K562 (cell line): ENCODE results near the gene AK5. TPM values are rescaled to one million over a fixed set of nuclear protein-coding genes. Genes with fewer than 3 reads are reported as not detected.

ENCODE experiments used
- ATAC-seq: fragments of 200-7000 bp; cut with Tn5 transposase; 3 replicates; pipeline ENCODE4 v1.9.1; 2020; ENCODE audit warnings: moderate library complexity
- BruUV-seq: library from RNA; stranded (reverse); fragments of 400-500 nt; replicated peaks from 2 replicates; lab custom pipeline; 2021; lab: Mats Ljungman, UMichigan
- CTCF ChIA-PET: fragments of 300-600 bp; formaldehyde crosslinking; extraction: SDS; loops from one replicate; lab custom pipeline; 2021; ENCODE audit warnings: low intra/inter-chr PET ratio; lab: Yijun Ruan, JAX
- POLR2A ChIA-PET: fragments of 300-600, 350-650 bp; sonication (Branson Sonifier 250); formaldehyde crosslinking; extraction: SDS; loops from one replicate; lab custom pipeline; 2021; ENCODE audit warnings: antibody characterized with exemption, inconsistent platforms; lab: Yijun Ruan, JAX
- DNase-seq, 4 experiments: peaks; one replicate each; pipeline versions ENCODE4 v3.0.0 to v3.0.0-alpha.2; 2011 to 2018; ENCODE audit warnings: low spot score in 3 of 4, mixed read lengths in 3 of 4; ENCODE audit errors: extremely low read depth in 1 of 4
- FAIRE-seq: peaks from 2 replicates; lab custom pipeline; 2011; peaks lifted over from hg19 to GRCh38; lab: Jason Lieb, UNC
- H2AFZ ChIP-seq: 2 replicates; pipeline ENCODE4 v1.6.0; 2011; ENCODE audit warnings: low read depth, low read length, control low read depth, inconsistent platforms
- H3K27ac ChIP-seq: fragments of 200-600 bp; 3 replicates; pipeline ENCODE4 v1.8.0; 2011; ENCODE audit warnings: low read depth, mild to moderate bottlenecking, control low read depth, inconsistent platforms, low read length, moderate library complexity, mixed read lengths; ENCODE audit errors: extremely low read depth
- H3K27me3 ChIP-seq, 2 experiments: fragments of 300-600 bp in 1 of 2; 2 replicates in 1 of 2; 3 replicates in 1 of 2; pipeline versions ENCODE4 v1.6.0 to v1.8.0; 2011; ENCODE audit warnings: inconsistent platforms in 2 of 2, low read length in 2 of 2, mild to moderate bottlenecking in 1 of 2, mixed read lengths in 1 of 2, moderate library complexity in 1 of 2; ENCODE audit not compliant: control insufficient read depth in 2 of 2, insufficient read depth in 2 of 2
- H3K36me3 ChIP-seq: fragments of 300-600 bp; 3 replicates; pipeline ENCODE4 v1.8.0; 2011; ENCODE audit warnings: mild to moderate bottlenecking, low read length, inconsistent platforms; ENCODE audit not compliant: control insufficient read depth, insufficient read depth
- H3K4me1 ChIP-seq, 2 experiments: fragments of 200-600 bp in 1 of 2; replicated peaks in 1 of 2; 2 replicates in 1 of 2; 3 replicates in 1 of 2; pipeline versions ENCODE4 v1.5.1 to v1.8.0; 2011; ENCODE audit warnings: inconsistent platforms in 2 of 2, low read length in 2 of 2, mild to moderate bottlenecking in 1 of 2, mixed read lengths in 1 of 2, moderate library complexity in 1 of 2; ENCODE audit not compliant: control insufficient read depth in 2 of 2, insufficient read depth in 2 of 2
- H3K4me2 ChIP-seq: 2 replicates; pipeline ENCODE4 v1.6.1; 2011; ENCODE audit warnings: low read length, control low read depth, inconsistent platforms, mixed read lengths; ENCODE audit not compliant: insufficient read depth
- H3K4me3 ChIP-seq: fragments of 200-600 bp; sonication (generic), shearing (Covaris generic); 2 replicates; pipeline ENCODE4 v1.5.1; 2016; ENCODE audit warnings: control low read depth, inconsistent platforms
- H3K79me2 ChIP-seq: fragments of 200-600 bp; 3 replicates; pipeline ENCODE4 v1.8.0; 2011; ENCODE audit warnings: low read length, inconsistent platforms; ENCODE audit not compliant: control insufficient read depth, insufficient read depth
- H3K9ac ChIP-seq, 2 experiments: 2 replicates each; pipeline versions ENCODE4 v1.6.0 to v1.6.1; 2011; ENCODE audit warnings: low read depth in 2 of 2, low read length in 2 of 2, control low read depth in 1 of 2, inconsistent platforms in 1 of 2, mild to moderate bottlenecking in 1 of 2, mixed read lengths in 1 of 2; ENCODE audit not compliant: insufficient read depth in 1 of 2
- H3K9me1 ChIP-seq: one replicate; pipeline ENCODE4 v1.6.0; 2011; ENCODE audit warnings: inconsistent platforms, mild to moderate bottlenecking, low read length, moderate library complexity; ENCODE audit not compliant: control insufficient read depth, insufficient read depth
- H3K9me3 ChIP-seq: replicated peaks from 2 replicates; pipeline ENCODE4 v1.5.1; 2011; ENCODE audit warnings: low read depth, low read length, inconsistent platforms; ENCODE audit not compliant: control insufficient read depth, insufficient read depth
- H4K20me1 ChIP-seq: replicated peaks from 2 replicates; pipeline ENCODE4 v1.6.1; 2011; ENCODE audit warnings: low read length, inconsistent platforms, mixed read lengths; ENCODE audit not compliant: control insufficient read depth, insufficient read depth
- BRF1 ChIP-seq: IDR thresholded peaks from 3 replicates; pipeline ENCODE4 v1.6.1; 2011; ENCODE audit warnings: borderline replicate concordance, mild to moderate bottlenecking; ENCODE audit not compliant: insufficient read length; ENCODE audit errors: extremely low read depth
- HDAC3 ChIP-seq: fragments of 450-650 bp; IDR thresholded peaks from 2 replicates; pipeline ENCODE4 v1.6.1; 2018; ENCODE audit warnings: borderline replicate concordance, mild to moderate bottlenecking, moderate library complexity; ENCODE audit not compliant: partially characterized antibody
- HIVEP1 ChIP-seq: fragments of 250-450 bp; sonication (Bioruptor Pico); IDR thresholded peaks from 2 replicates; pipeline ENCODE4 v1.4.0; 2020; ENCODE audit warnings: mild to moderate bottlenecking
- KHSRP ChIP-seq: fragments of 450-650 bp; IDR thresholded peaks from 2 replicates; pipeline ENCODE4 v1.6.1; 2017
- RBM15 ChIP-seq: fragments of 200-400 bp; formaldehyde crosslinking; IDR thresholded peaks from 2 replicates; pipeline ENCODE4 v1.6.1; 2018; ENCODE audit warnings: mild to moderate bottlenecking, low read length, moderate library complexity; ENCODE audit not compliant: insufficient read depth
- ZBTB1 ChIP-seq: sonication (generic); formaldehyde crosslinking; IDR thresholded peaks from 2 replicates; pipeline ENCODE4 v1.8.1; 2023; ENCODE audit warnings: missing genetic modification reagents, low read depth, mild to moderate bottlenecking, borderline replicate concordance
- ZFP36 ChIP-seq: fragments of 150-350 bp; IDR thresholded peaks from 2 replicates; pipeline ENCODE4 v1.6.1; 2018; ENCODE audit warnings: low read length, low read depth; ENCODE audit not compliant: partially characterized antibody
- ZNF124 ChIP-seq: sonication (generic); formaldehyde crosslinking; IDR thresholded peaks from 2 replicates; pipeline ENCODE4 v1.8.1; 2022; ENCODE audit warnings: missing genetic modification reagents
- ZNF239 ChIP-seq: fragments of 250-450 bp; sonication (Bioruptor Pico); IDR thresholded peaks from 2 replicates; pipeline ENCODE4 v1.4.0; 2020; ENCODE audit warnings: mild to moderate bottlenecking
- WGBS: fragments of 100-300 bp; shearing (Covaris generic); methylation state at CpG from one replicate; pipeline ENCODE4 v1.1.6; 2016; ENCODE audit warnings: low coverage, mixed read lengths; ENCODE audit not compliant: insufficient coverage; ENCODE audit errors: missing lambda C conversion rate; 5-methylcytosine and 5-hydroxymethylcytosine counted together
- in situ Hi-C: fragments of 300-500 bp; cut with MboI; formaldehyde crosslinking; loops from 4 replicates; pipeline ENCODE4 v1.15.0; 2018; ENCODE audit warnings: inconsistent platforms, mixed read lengths
- intact Hi-C: fragments of 100-400 bp; cut with micrococcal nuclease; formaldehyde crosslinking; loops from 2 replicates; pipeline ENCODE4 v1.14.2; 2022
- polyA plus RNA-seq, 8 experiments: library from polyadenylated mRNA; depleted of rRNA in 4 of 8; stranded (reverse) in 5 of 8; unstranded in 3 of 8; fragments of >200 nt; fragmentation: Nextera tagmentation in 2 of 8; fragmentation: Illumina TruSeq in 1 of 8; extraction: Ambion mirVana in 2 of 8; extraction: Trizol in 1 of 8; gene quantifications; 2 replicates each; pipeline versions ENCODE4 v1.2.1 to v1.2.3, GENCODE V29; 2011 to 2014; ENCODE audit warnings: inconsistent platforms in 1 of 8, missing spikeins in 1 of 8
- total RNA-seq, 7 experiments: library from RNA; depleted of rRNA in 6 of 7; stranded (reverse); fragments of >200 nt in 6 of 7; fragmentation: Illumina TruSeq in 2 of 7; extraction: Trizol in 2 of 7; gene quantifications; 2 replicates each; pipeline versions ENCODE4 v1.2.1 to v1.2.3, GENCODE V29; 2011 to 2021; ENCODE audit warnings: low replicate concordance in 1 of 7
- TF ChIP-seq, protein P1 (sequence below): fragments of 450-650 bp; IDR thresholded peaks from 2 replicates; pipeline ENCODE4 v1.6.1; 2017; ENCODE audit warnings: mild to moderate bottlenecking, moderate library complexity
- TF ChIP-seq, protein P2 (sequence below): sonication (generic); formaldehyde crosslinking; IDR thresholded peaks from 2 replicates; pipeline ENCODE4 v1.8.0; 2023; ENCODE audit warnings: mild to moderate bottlenecking, missing genetic modification reagents
- TF ChIP-seq, protein P3 (sequence below), 2 experiments: IDR thresholded peaks; 2 replicates each; pipeline ENCODE4 v1.6.1; 2011; ENCODE audit warnings: borderline replicate concordance in 1 of 2, control low read depth in 1 of 2, low read depth in 1 of 2, low read length in 1 of 2, mild to moderate bottlenecking in 1 of 2, mixed read lengths in 1 of 2, moderate library complexity in 1 of 2; ENCODE audit not compliant: insufficient read depth in 1 of 2, insufficient read length in 1 of 2, poor library complexity in 1 of 2, severe bottlenecking in 1 of 2; ENCODE audit errors: extremely low read depth in 1 of 2
- TF ChIP-seq, protein P4 (sequence below): fragments of 250-450 bp; sonication (Bioruptor Pico); IDR thresholded peaks from 2 replicates; pipeline ENCODE4 v1.4.0; 2020; ENCODE audit warnings: mild to moderate bottlenecking, moderate library complexity, borderline replicate concordance

The AK5 gene
- total and polyA plus RNA-seq, 9 of the 15 experiments (the other 6 are each of a cell fraction or from before 2014, with no cell fraction given) = 0.06 TPM; not detected in 8

DNA sequence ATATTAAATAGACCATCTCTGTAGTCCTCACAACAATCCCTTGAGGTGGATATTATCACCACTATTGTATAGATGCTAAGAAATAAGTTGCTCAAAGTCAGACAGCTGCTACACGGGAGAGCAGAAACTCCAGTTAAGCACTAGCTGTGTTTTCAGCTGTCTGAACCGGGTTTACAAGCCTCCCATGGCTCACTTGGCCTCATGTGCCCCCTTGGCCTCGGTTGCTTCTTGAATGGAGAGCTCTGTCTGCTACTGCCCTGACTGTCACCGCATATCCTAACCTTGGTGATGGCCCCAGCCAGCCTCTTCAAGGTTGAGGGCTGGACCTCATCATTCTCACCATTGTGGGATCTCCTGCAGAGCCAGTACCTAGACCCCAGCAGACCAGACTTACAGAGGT is 123.4 kb downstream of the AK5 start:
- no peaks in the 10 kb centered on the region for H3K27me3 ChIP-seq
- no peak overlapping the region for H3K4me3 ChIP-seq
- in situ Hi-C loops (no loop called here), intact Hi-C loops (loop anchor here (5.0 kb wide), 1 partner anchor 52 kb away; no protein-coding TSS in a partner anchor)
- no peak for DNase-seq
- no peaks in the 10 kb centered on the region for H3K4me1 ChIP-seq
- BruUV-seq = no TSS peak
- no peak overlapping the region for H2AFZ ChIP-seq
- no peak for FAIRE-seq
- no peaks in the 10 kb centered on the region for H3K9me3 ChIP-seq
- ATAC-seq = no peak
- H4K20me1 ChIP-seq = no peaks in the 10 kb centered on the region
- H3K36me3 ChIP-seq = no peaks in the 10 kb centered on the region
- H3K9ac ChIP-seq = no peak overlapping the region
- ChIA-PET CTCF (no interaction called here), POLR2A (interaction anchor here (0.6 to 0.7 kb wide), 2 partner anchors 10 to 102 kb away, joined by 3 read pairs; no protein-coding TSS in a partner anchor)
- H3K79me2 ChIP-seq = no peaks in the 10 kb centered on the region
- WGBS = 0% methylated on average over 4 of the region's 4 CpGs
- H3K9me1 ChIP-seq = no peaks in the 10 kb centered on the region
- H3K4me2 ChIP-seq = no peak overlapping the region
- H3K27ac ChIP-seq = no peak overlapping the region
- no peak for TF ChIP-seq ZNF124 (CRISPR knock-in tag)
- no peak for TF ChIP-seq ZFP36
- TF ChIP-seq KHSRP = no peak
- TF ChIP-seq, protein P1, sequence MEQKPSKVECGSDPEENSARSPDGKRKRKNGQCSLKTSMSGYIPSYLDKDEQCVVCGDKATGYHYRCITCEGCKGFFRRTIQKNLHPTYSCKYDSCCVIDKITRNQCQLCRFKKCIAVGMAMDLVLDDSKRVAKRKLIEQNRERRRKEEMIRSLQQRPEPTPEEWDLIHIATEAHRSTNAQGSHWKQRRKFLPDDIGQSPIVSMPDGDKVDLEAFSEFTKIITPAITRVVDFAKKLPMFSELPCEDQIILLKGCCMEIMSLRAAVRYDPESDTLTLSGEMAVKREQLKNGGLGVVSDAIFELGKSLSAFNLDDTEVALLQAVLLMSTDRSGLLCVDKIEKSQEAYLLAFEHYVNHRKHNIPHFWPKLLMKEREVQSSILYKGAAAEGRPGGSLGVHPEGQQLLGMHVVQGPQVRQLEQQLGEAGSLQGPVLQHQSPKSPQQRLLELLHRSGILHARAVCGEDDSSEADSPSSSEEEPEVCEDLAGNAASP = no peak
- TF ChIP-seq BRF1 = no peak
- no peak for TF ChIP-seq HIVEP1 (CRISPR knock-in tag)
- TF ChIP-seq HDAC3 = no peak
- TF ChIP-seq ZBTB1 (CRISPR knock-in tag) = no peak
- TF ChIP-seq, protein P2, sequence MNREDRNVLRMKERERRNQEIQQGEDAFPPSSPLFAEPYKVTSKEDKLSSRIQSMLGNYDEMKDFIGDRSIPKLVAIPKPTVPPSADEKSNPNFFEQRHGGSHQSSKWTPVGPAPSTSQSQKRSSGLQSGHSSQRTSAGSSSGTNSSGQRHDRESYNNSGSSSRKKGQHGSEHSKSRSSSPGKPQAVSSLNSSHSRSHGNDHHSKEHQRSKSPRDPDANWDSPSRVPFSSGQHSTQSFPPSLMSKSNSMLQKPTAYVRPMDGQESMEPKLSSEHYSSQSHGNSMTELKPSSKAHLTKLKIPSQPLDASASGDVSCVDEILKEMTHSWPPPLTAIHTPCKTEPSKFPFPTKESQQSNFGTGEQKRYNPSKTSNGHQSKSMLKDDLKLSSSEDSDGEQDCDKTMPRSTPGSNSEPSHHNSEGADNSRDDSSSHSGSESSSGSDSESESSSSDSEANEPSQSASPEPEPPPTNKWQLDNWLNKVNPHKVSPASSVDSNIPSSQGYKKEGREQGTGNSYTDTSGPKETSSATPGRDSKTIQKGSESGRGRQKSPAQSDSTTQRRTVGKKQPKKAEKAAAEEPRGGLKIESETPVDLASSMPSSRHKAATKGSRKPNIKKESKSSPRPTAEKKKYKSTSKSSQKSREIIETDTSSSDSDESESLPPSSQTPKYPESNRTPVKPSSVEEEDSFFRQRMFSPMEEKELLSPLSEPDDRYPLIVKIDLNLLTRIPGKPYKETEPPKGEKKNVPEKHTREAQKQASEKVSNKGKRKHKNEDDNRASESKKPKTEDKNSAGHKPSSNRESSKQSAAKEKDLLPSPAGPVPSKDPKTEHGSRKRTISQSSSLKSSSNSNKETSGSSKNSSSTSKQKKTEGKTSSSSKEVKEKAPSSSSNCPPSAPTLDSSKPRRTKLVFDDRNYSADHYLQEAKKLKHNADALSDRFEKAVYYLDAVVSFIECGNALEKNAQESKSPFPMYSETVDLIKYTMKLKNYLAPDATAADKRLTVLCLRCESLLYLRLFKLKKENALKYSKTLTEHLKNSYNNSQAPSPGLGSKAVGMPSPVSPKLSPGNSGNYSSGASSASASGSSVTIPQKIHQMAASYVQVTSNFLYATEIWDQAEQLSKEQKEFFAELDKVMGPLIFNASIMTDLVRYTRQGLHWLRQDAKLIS (CRISPR knock-in tag) = no peak
- no peak for TF ChIP-seq RBM15
- TF ChIP-seq, protein P3, sequence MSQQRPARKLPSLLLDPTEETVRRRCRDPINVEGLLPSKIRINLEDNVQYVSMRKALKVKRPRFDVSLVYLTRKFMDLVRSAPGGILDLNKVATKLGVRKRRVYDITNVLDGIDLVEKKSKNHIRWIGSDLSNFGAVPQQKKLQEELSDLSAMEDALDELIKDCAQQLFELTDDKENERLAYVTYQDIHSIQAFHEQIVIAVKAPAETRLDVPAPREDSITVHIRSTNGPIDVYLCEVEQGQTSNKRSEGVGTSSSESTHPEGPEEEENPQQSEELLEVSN (IDR thresholded peaks at IDR 0.05; ENCODE audit: borderline replicate concordance in 1 of 2, extremely low read depth in 1 of 2, insufficient read depth in 1 of 2, insufficient read length in 1 of 2, low read depth in 1 of 2, low read length in 1 of 2, poor library complexity in 1 of 2, severe bottlenecking in 1 of 2) = no peak
- TF ChIP-seq, protein P4, sequence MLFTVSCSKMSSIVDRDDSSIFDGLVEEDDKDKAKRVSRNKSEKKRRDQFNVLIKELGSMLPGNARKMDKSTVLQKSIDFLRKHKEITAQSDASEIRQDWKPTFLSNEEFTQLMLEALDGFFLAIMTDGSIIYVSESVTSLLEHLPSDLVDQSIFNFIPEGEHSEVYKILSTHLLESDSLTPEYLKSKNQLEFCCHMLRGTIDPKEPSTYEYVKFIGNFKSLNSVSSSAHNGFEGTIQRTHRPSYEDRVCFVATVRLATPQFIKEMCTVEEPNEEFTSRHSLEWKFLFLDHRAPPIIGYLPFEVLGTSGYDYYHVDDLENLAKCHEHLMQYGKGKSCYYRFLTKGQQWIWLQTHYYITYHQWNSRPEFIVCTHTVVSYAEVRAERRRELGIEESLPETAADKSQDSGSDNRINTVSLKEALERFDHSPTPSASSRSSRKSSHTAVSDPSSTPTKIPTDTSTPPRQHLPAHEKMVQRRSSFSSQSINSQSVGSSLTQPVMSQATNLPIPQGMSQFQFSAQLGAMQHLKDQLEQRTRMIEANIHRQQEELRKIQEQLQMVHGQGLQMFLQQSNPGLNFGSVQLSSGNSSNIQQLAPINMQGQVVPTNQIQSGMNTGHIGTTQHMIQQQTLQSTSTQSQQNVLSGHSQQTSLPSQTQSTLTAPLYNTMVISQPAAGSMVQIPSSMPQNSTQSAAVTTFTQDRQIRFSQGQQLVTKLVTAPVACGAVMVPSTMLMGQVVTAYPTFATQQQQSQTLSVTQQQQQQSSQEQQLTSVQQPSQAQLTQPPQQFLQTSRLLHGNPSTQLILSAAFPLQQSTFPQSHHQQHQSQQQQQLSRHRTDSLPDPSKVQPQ (CRISPR knock-in tag) = no peak
- no peak for TF ChIP-seq ZNF239 (CRISPR knock-in tag)
